ENCODE data around the gene IMPDH2.

DNA sequence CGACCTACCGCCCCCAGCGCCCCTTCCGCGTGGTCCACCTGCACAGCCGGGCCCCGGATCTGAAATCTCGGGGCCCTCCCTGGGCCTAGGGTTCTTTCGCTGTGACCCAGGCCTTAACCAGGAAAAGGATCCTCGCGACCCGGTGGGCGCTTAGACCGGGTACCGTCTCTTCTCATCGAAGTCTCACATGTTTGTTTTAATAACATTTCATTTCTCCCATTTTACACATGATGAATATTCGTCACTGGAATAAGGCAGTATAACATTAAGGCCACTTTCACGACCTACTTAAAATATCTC is 10.5 kb downstream of the IMPDH2 start:
- TF ChIP-seq POLR2A (IDR thresholded peaks at IDR 0.05) = no peak
- TF ChIP-seq, protein P1, sequence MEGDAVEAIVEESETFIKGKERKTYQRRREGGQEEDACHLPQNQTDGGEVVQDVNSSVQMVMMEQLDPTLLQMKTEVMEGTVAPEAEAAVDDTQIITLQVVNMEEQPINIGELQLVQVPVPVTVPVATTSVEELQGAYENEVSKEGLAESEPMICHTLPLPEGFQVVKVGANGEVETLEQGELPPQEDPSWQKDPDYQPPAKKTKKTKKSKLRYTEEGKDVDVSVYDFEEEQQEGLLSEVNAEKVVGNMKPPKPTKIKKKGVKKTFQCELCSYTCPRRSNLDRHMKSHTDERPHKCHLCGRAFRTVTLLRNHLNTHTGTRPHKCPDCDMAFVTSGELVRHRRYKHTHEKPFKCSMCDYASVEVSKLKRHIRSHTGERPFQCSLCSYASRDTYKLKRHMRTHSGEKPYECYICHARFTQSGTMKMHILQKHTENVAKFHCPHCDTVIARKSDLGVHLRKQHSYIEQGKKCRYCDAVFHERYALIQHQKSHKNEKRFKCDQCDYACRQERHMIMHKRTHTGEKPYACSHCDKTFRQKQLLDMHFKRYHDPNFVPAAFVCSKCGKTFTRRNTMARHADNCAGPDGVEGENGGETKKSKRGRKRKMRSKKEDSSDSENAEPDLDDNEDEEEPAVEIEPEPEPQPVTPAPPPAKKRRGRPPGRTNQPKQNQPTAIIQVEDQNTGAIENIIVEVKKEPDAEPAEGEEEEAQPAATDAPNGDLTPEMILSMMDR (IDR thresholded peaks at IDR 0.05) = no peak
- no peak for TF ChIP-seq POLR2AphosphoS5 (IDR thresholded peaks at IDR 0.05)
